GM12872 (cell line): Measurements from ENCODE around the gene RRP15.

Source experiments
- TF ChIP-seq, protein P1 (sequence below): IDR thresholded peaks from 3 replicates; pipeline ENCODE4 v1.5.1; 2011; ENCODE audit warnings: low read depth, mild to moderate bottlenecking, low read length, moderate library complexity; ENCODE audit not compliant: insufficient read depth

RRP15 gene

DNA sequence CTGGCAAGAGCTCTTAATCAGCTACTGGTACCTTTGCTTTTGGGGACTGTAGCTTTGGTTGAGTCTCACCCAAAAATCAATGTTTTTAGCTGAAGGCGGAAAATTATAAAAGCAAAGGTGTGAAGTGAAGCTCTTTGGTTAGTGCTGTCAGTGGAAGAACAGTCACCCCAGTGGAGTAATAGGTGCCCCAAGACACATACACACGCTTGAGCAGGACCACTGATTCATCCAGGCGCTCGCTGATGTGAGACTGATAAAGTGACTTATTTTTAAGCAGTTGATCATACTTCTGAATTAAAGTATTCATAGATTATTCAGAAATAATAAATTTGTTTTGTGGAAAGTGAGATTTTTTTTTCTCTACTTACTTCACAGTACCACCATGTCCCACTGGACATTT lies 97.2 kb downstream of the RRP15 start:
- TF ChIP-seq, protein P1, sequence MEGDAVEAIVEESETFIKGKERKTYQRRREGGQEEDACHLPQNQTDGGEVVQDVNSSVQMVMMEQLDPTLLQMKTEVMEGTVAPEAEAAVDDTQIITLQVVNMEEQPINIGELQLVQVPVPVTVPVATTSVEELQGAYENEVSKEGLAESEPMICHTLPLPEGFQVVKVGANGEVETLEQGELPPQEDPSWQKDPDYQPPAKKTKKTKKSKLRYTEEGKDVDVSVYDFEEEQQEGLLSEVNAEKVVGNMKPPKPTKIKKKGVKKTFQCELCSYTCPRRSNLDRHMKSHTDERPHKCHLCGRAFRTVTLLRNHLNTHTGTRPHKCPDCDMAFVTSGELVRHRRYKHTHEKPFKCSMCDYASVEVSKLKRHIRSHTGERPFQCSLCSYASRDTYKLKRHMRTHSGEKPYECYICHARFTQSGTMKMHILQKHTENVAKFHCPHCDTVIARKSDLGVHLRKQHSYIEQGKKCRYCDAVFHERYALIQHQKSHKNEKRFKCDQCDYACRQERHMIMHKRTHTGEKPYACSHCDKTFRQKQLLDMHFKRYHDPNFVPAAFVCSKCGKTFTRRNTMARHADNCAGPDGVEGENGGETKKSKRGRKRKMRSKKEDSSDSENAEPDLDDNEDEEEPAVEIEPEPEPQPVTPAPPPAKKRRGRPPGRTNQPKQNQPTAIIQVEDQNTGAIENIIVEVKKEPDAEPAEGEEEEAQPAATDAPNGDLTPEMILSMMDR: no peak

DNA sequence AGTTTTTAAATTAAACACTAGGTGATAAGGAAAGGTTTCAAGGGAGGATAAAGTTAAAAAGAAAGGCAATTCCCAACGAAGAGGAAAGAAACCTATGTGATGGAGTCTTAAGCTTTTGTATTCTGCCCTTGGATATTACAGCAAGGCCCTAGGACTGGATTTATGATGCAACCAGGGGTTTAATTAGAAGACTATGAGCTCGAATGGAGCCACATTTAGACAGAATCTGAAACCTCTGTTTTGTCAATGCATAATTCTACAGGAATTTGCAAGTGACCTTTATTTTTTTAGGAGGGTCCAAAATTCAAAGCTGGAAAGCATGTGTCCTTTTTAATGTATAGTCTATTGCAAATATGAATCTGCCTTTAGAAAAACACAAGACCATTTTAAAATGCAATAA lies 98.0 kb downstream of the RRP15 start:
- TF ChIP-seq, protein P1: no peak

GRCh38 chr1:218383681-218384080 lies 98.6 kb downstream of the RRP15 start:
- TF ChIP-seq, protein P1: no peak

DNA sequence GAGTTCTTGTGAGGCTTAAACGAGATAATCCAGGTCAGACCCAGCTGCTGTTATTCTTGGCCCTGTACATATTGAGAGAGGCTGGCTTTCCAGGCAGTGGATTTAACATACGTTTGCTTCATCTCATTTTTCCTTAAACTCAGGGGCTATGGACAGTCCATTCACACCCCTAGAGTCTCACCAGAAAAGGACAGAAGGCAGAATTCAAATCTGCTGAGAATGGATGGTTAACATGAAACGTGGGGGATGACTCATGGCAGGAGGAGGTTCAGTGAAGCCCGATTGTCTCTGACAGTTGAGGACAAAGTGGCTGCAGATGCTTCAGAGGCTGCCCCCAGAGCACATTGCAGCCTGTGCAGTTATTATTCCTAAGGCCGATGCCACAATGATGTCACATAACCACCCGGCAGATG lies 99.5 kb downstream of the RRP15 start:
- TF ChIP-seq, protein P1: no peak
